GM19025 (cell line): ENCODE data around the gene FGA.

ENCODE experiments used
- ATAC-seq: cut with Tn5 transposase; IDR thresholded peaks from one replicate; pipeline ENCODE4 v1.9.1; 2021; ENCODE audit warnings: mild to moderate bottlenecking, low read depth, moderate library complexity; ENCODE audit not compliant: unreplicated experiment

FGA gene

GRCh38 chr4:154590329-154591006, at the start of gene FGA:
FGA (minus strand) TSS chr4:154590742; CDS start chr4:154590687, 55 bp downstream.
- no peak for ATAC-seq

DNA sequence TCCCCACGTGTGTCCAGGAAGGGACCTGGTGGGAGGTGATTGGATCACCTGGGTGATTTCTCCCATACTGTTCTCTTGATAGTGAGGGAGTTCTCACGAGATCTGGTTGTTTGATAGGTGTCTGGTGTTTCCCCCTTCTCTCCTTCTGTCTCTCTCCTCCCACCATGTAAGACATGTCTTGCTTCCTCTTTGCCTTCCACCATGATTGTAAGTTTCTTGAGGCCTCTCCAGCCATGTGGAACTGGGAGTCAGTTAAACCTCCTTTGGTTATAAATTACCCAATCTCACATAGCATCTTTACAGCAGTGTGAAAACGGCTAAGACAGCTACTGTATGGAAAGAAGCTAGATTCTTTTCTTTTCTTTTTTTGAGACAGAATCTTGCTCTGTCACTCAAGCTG, 43.5 kb upstream of the FGA start:
- ATAC-seq, result no peak

GRCh38 chr4:154631828-154632227, 41.3 kb upstream of the FGA start:
- ATAC-seq, result no peak

DNA sequence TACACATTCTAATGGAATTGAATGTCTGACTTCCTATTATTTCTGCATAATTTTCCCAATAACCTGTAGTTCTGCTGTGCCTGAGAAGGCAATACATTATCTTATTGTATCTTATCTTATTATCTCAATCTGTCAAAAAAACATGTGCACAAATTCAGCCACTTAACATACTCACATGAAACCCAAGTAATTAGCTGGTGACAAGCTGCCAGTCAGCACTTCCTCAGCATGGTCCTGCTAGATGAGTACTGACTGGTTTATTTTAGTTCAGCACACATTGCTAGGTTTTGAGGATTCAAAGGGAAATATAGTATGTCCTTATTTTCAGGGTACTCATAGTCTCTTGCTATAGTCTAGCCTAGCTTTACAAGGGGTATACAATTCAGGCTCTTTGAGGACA, 39.8 kb upstream of the FGA start:
- no peak for ATAC-seq

- ATAC-seq, result peak; percentile 96
These were observed 36.4 kb upstream of the FGA start for GRCh38 chr4:154626793-154627484.

- no peak for ATAC-seq
These were observed 35.4 kb upstream of the FGA start for GRCh38 chr4:154625971-154626370.

GRCh38 chr4:154623995-154624394, 33.5 kb upstream of the FGA start:
- ATAC-seq, result no peak

- no peak for ATAC-seq
These were observed 32.9 kb upstream of the FGA start for GRCh38 chr4:154623436-154623835.

GRCh38 chr4:154622598-154622997, 32.1 kb upstream of the FGA start:
- ATAC-seq, result peak; percentile 32

DNA sequence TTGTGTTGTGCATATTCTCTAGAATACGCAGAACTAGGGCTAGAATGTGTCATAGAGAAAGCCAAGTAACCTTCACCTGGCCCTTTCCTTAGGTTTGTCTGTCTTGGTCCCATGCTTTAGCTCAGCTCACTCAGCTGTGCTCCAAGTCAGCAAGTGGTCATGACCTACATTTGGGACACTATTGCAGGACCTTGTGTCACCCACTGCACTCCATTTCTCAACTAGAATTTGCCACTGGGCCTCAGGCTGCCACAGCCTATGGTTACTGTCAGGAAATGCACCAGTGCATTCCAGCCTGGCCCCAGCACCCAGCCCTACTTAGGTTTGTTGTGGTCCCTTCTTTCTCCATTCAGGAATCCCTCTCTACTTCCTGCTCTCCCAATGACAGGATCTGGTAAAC, 29.6 kb upstream of the FGA start:
- ATAC-seq, result no peak

- ATAC-seq, result no peak
These were observed 28.3 kb upstream of the FGA start for GRCh38 chr4:154618708-154619315.

DNA sequence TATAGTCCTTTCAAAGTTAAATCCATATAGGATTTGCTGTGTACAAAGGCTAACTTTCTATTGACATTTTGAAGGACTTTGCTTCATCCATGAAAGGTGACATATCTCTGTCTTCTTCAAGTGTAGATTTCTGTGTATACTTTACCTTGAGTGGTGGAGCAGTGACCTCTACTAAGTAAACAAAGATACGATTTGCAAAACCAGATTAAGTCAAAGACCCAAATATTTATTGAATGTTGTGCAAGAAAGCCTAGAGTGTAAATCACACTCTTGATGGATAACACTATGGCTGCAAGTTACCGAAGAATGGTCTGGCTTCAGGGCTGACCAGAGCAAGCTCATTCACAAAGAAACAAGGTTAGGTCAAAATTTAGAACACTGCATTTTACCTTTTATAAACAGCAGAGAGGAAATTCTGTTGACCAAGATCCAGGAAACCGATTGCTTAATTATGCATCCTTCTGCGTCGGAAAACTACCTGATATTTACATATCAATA, 27.3 kb upstream of the FGA start:
- ATAC-seq, result no peak

GRCh38 chr4:154616731-154617130, 26.2 kb upstream of the FGA start:
- peak; percentile 90 for ATAC-seq

DNA sequence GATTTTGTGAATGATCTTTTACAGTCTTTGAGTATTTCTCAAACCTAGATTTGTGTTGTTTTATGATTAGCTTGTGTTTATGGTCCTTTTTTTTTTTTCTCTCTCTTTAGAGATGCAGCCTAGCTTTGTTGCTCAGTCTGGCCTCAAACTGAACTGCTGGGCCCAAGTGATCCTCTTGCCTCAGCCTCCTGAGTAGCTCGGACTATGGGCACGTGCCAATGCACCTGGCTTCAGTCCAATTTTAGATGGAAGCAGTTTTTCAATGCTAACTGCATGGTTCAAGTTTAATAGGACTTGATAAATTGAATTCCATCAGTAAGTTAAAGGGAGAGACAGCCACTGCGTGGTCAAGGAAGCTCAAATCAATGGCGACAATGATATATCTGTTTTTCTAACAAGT, 25.7 kb upstream of the FGA start:
- ATAC-seq, result peak; percentile 3

- ATAC-seq, result no peak
These were observed 24.7 kb upstream of the FGA start for GRCh38 chr4:154615211-154615610.

DNA sequence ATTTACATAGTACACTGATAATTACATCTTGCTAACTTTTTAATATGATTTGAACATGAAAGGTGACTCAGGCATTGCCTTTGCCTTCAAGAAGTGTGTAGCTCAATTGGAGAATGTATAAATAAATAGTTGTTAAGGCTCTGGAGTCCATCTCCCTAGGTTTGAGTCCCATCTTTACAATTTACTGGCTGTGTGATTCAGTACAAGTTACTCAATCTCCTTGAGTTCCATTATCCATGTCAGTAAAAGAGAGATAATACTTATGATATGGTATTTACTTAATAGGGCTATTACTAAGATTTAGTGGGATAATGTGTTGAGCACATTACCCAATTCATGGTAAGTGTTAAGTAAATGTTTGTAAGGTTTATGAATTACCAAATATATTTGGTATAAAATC, 23.8 kb upstream of the FGA start:
- no peak for ATAC-seq

DNA sequence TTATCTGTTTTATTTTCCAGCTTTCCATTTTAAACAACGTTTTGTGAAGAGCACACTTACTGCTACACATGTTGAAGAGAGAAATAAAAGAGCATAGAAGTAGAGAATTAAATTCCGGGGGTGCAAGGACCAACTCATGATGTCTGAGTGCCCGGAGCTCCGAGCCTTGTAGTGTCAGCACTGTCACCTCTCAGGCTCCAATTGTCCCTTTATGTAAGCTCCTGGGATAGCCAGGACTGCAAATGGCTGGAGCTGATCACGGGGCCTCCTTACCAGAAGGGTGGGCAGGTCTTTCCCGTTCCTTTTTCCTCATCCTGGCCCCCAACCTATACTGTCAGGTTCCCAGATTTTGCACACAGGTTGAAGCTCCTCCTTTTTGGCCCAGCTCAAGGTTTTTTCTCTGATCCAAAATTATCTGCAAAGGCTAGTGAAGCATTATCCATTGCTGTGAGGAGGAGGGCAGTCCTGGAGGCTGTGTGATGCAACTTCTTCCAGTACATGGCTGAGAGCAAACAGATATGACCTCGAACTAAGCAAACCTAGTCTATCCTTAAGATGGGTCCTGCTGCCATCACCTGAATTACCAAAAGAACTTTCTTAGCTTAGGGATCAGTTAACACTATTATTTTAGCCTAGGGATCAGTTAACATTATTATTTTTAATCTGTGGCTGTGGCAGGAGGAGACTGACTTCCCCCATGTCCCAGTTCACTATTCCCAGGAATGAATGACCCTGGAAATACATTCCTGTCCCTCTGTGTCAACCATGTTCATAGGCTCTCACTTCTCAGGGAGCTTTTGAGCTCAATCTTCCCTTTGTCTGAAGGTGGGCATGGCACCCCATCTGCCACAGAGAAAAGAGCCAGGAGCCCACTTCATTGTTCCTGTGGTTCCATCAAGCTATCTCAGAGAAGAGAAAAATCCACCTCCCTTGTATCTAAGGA, 22.2 kb upstream of the FGA start, which contains the start of gene FGG:
TSS of gene FGG (minus strand) at position 185 of the 943 bp plus-strand sequence. CDS start at position 138, 47 bp downstream.
- ATAC-seq, result no peak

DNA sequence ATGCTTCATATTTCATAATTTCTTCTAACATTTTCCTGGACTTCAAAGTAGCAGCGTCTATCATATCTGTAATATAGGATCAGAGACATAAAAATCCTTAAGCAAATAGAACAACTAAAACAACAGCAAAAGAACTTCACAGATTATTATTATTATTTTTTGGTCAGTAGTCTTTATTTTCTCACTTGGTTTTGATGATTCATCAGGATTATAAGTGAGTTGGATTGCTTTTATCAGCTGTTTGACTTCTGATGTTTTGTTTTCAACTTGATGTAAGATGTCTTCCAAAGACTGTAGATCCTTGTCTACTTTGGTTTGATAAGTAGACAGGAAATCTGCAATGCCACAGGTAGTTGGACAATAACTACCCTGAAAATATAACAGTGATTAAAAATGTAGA, 21.3 kb upstream of the FGA start:
- no peak for ATAC-seq

- ATAC-seq, result no peak
These were observed 20.0 kb upstream of the FGA start for GRCh38 chr4:154610582-154610981.

DNA sequence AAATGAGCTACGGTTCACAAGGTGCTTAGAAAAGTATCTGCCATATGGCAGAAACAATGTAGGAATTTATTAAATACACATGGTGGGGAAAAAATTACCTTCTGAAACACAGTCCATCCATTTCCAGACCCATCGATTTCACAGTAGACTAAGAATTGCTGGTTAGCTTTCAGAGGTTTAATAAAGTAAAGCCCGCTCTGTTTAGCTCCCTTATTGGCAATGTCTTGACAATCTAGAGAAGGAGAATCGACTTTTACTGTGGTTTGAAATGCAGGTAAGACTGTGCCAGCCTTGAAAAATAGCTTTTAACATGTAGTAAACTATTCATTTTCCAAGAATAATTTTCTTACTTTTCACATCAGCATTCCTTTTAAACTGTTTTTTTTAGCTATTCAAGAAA, 19.0 kb upstream of the FGA start:
- ATAC-seq, result no peak
